Hematopoietic multipotent progenitor cell treated with erythropoietin and hydrocortisone succinate and interleukin-3 and kit ligand, for 4 days (in vitro differentiated cells): Measurements from ENCODE around the gene MMP7.

ENCODE experiments used
- DNase-seq: peaks from one replicate; pipeline ENCODE4 v3.0.0-alpha.2; 2015

Gene MMP7

DNA sequence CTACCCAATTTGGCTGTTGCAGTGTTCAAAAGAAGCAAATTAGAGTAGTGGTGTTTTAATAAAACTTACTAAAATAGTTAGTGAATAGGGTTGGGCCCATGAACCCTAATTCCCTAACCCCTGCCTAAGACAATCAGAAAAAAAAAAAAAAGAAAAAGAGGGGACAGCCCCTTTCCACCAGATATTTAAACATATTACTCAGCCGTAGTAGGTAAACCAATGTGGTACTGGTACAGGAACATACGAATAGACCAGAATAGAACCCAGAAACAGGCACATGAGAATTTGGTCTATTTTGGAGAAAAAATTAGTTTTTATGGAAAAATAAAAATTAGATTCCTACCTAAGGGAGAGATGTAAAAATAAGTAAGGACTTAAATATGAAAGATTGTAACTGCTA is 38.6 kb downstream of the MMP7 start:
- no peak for DNase-seq

DNA sequence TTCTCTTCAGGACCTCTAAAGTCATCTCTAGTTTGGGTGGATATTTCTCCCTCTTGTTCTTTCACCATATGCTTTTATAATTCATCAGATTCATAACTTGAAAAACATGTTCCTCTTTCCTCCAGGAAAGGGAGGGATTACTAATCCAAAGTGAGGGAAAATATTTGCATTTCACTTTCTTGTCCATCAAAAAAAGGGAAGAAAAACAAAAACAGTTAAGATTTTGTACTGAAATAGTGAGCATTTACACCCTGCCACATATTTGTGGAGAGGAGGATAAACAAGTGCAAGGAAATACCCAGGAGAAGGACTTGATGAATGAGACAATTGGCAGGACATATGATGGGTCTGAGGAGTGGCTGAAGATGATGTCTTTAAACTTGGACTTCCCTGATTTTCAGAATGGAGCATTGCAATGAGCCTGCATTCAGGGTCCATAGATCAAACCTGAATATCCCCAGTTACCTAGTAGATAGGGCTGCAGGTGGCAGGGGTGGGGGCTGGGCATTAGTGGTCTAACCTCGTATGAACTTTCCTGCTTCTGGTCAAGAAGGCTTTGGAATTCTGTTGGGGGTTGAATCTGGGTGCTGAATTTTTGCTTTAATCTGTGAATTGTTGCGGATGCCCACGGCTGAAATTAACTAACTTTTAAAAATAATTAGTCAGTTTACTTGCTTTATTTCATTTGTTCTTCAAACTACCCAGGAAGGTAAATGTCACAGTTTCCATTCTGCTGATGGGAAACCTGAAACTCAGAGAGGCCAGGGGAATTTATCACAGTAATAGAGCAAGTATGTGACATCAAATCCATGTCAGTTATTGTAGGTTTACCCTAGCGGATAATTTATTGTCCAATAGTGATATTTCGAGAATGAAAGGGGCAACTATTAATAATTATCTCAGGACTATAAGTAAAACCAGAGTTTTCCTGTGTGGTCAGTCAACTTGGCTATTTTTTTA is 41.1 kb downstream of the MMP7 start:
- no peak for DNase-seq

DNA sequence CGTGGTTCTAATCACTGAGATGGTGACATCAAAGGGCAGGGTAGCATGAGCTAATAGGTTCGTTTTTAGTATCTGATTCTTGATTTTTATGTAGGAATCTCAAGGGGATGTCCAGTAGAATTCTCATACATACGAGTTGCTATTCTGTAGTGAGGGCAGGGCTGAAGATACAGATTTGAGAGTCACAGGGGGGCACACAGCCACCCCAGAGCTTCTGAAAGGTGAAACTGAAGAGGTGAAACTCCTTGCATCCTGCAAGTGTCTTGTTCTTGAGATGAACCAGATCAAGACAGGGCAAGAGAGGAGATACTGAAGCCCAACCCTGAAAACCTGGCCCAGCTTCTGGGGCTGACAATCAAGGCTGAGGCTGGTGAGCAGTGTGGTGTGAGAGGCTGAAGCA is 42.3 kb downstream of the MMP7 start:
- DNase-seq = no peak

DNA sequence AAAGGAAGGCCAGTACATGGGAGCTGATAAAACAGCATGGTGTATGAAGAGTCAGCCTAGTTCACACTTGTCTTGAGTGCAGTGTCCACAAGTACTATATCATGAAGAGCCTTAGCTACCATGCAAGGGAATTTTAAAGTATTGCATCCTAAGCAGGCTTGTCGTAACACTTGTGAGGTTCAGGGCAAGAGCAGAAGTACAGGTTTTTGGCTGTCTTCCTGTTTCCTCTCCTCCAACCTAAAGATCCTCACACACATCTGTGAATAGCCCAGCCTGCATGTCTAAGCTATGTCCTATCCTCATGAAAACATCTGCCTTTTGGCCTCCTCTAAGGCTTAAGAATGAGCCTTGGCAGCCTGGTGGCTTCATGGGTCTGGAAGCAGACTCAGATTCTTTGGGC is 43.3 kb downstream of the MMP7 start:
- DNase-seq = no peak

DNA sequence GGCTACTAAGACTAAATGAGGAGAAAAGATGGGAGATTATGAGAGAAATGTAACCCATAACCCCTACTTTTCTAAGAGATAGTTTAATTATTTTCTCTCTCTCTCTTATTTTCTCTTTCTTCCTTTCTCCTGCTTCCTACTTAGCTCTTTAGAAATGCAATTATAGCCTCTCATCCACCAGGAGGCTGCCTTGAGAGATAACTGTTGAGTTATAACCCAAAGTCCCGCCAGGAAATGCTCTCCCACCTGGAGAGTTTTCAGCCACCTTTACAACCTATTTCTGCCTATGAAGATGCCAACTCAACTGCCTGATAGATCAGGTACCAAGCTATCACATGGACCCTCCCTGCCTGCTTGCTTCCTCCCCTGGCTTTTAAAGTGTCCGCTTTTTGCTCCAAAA is 44.0 kb downstream of the MMP7 start:
- no peak for DNase-seq

DNA sequence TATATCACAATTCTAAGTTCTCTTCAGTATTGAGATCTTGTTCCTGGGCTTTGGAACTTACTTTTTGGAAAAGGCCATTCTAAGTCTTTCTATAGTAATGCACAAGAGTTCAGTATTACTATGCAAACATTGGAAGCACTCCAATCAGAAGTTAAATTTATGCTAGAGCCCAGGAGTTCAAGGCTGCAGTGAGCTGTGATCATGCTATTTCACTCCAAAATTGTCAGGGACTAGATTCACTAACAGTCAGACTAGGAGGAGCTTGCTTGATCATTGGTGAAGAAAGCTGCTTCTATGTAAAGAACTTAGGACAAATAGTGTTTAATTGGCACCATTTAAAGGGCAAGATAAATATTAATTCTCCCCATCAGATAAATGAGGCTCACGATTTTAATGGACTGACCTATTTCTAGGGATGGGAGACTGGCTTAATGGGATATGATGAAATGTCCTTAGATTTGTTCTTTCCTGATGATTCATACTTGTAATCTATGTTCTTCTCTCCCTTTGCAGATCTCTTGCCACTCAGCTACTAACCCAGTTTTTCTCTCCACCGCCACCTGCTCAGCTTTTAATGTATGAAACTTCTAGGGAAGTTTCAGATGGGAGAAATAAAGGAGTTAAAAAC is 45.3 kb downstream of the MMP7 start:
- DNase-seq = no peak

DNA sequence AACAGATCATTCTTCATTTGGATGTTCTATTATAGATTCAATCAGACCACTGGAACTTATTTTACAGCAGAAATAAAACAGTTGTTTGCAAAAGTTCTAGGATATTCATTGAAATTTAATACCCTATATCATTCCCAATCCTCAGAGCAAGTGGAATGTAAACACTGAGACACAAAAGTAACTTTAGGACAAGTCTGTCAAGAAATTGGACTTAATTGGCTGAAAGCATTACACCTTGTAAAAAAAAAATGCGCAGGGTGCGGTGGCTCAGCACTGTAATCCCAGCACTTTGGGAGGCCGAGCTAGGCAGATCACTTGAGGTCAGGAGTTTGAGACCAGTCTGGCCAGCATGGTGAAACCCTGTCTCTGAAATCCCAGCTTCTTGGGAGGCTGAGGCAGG is 48.1 kb downstream of the MMP7 start:
- no peak for DNase-seq

DNA sequence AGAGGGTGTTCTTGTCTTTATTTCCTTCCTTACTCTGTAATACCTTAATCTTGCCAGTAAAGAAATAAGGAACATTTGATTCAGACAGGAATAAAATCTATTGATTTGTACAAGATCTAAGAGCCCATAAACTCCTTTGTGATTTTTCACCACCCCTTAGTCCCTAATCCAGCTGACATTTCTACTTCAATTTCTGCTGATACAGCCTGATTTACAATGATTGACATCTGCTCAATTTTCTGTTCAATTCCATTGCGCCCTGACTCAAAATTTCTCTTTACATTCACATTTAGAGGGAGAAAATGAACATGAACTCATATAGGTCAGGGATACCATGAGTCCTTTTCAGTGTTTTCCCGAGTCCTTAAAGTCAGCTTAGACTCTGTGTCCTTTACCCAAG is 50.8 kb downstream of the MMP7 start:
- no peak for DNase-seq

DNA sequence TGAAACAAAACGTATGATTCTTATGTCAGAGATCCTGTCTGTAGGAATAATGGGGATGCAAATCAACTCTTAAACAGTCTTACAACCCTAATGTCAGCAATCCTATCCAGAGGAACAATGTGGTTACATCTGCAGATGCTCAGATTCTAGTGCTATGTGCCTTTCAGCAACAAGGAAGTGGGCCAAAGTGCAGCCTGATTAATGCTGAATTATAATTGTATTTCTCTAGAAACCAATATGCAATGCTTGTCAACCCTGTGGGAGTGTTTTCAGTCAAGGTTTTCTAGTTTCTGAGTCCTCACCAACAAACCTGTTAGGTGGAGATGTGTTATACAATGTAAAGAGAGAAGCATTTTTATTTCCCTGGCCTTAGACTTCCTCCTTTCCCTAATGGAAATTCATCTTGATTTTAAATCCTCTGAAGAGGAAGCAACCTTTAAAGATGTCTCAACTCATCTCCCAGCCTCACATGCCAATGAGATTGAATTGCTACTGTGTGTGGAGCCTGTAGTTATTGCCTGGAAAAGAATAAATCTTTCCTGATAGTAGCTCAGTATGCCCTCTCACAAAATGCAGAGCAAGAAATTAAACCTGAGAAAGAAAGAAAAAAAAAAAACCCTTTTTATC is 51.8 kb downstream of the MMP7 start:
- no peak for DNase-seq

DNA sequence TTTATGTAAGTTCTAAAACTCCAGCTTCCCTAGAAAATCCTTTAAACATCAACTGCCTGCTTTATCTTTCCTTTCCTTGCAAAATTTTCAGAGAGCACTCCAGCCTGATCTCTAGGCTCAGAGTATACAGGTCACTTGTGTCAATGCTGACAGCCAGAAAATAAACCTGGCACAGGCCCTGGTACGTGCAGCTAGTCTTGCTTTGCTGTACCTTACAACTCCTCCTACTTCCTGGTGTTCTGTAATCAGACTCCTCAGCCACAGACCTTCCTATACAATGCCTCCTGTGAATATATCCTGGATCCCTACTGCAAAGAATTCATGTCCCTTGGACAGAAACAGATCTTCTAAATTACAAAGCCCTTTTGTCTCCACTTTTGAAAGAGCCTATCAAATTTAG is 53.7 kb downstream of the MMP7 start:
- peak; percentile 64 for DNase-seq

DNA sequence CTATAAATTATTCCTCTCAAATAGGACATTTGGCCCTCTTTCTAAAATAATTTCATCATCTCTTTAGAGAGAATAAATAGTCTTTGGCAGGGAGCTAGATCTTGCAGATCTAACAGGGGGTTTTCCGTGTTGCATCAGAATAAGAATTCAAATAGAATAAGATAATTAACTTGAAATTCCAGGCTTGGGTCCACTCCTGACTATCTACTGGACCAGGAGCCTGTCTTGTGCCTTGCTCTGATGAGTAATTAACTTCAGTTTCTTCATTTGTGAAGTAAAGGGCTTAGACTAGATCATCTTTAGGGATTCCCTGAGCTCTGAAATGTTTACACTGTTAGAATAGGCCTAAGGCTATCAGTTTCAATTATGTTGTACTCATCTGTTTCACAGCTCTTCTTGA is 54.5 kb downstream of the MMP7 start:
- no peak for DNase-seq

DNA sequence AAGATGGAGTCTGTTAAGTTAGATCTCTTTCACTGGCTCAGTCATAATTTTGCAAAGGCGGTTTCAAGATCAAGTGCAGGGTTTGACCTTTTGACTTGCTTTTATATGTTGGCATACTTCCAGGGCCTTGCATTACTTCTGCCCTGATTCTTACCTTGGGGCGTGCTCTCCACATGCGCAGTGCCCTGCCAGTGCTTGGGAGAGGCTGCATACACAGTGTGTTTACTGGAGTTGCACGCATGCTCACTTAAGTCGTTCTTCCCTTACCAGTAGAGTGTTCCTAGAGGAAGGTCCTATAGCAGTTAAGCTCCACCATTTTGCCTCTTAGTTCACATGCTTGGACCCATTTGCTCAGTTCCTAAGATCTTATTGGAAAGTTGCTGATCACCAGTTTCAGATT is 57.0 kb downstream of the MMP7 start:
- no peak for DNase-seq

DNA sequence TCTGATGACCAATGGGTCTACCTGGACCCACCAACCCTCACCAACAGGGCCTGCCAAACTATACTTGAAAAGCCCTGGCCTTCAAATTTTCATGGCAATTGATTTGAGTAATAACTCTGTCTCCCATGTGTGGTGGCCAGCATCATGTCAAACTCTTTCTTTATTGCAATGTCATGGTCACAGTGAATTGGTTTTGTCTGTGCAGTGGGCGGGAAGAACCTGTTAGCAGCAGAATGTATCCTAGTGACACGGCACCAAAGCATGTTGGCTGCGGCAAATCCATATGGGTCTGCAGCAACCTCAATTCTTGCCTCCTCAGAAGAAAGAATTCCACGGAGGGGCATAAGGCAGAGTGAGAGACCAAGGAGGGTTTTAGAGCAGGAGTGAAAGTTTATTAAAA is 58.4 kb downstream of the MMP7 start:
- DNase-seq = no peak

DNA sequence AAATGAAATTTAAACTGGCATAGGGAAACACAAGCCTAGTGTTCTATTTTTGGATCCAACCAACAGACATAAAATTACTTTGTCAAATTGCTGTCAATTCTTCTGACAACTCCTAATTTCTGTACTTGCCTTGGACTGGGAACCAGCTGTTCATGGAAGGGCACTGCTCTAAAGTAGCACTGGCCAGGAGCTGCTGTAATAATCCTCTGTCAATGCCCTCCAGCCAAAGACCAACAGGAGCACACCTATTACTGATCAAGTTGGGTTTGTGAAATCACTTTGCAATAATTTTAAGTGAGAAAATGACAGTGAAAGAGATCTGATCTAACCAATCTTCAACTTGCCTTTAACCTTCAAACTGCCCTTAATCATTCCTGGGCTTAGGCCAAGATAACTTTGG is 59.1 kb downstream of the MMP7 start:
- DNase-seq = no peak
